Tibial nerve (tissue), 3 donors: Measurements from ENCODE around the gene RPLP2.

Experiments used
- POLR2A ChIP-seq, 2 donors: fragments of 450-650 bp; IDR thresholded peaks; one replicate each; pipeline ENCODE4 v1.6.1; 2017; ENCODE audit warnings: antibody characterized with exemption in 2 of 2, mild to moderate bottlenecking in 2 of 2, moderate library complexity in 2 of 2
- TF ChIP-seq, protein P1 (sequence below), 5 experiments: fragments of 200-600 bp in 3 of 5; fragments of 450-650 bp in 2 of 5; sonication (generic) in 3 of 5; IDR thresholded peaks; one replicate each; pipeline ENCODE4 v1.5.1; 2016 to 2019; ENCODE audit warnings: antibody characterized with exemption in 5 of 5, mild to moderate bottlenecking in 3 of 5, moderate library complexity in 2 of 5

DNA sequence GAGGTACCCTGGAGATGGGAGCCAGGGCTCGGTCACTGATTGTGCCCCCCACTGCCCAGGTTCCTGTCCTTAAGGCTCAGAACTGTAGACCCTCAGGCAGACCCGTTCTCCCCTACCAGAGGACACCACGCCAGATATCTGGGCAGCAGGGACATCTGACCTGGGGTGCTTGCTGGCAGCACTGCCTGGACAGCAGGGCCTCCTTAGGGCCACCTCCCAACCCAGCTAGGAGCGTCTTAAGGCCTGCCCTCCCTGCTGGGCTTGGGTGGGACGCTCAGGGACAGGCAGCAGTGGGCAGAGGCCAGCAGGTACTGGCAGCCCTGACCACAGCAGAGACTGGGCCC, 29.5 kb downstream of the RPLP2 start:
- TF ChIP-seq POLR2A (IDR thresholded peaks at IDR 0.05), result no peak
- TF ChIP-seq, protein P1, sequence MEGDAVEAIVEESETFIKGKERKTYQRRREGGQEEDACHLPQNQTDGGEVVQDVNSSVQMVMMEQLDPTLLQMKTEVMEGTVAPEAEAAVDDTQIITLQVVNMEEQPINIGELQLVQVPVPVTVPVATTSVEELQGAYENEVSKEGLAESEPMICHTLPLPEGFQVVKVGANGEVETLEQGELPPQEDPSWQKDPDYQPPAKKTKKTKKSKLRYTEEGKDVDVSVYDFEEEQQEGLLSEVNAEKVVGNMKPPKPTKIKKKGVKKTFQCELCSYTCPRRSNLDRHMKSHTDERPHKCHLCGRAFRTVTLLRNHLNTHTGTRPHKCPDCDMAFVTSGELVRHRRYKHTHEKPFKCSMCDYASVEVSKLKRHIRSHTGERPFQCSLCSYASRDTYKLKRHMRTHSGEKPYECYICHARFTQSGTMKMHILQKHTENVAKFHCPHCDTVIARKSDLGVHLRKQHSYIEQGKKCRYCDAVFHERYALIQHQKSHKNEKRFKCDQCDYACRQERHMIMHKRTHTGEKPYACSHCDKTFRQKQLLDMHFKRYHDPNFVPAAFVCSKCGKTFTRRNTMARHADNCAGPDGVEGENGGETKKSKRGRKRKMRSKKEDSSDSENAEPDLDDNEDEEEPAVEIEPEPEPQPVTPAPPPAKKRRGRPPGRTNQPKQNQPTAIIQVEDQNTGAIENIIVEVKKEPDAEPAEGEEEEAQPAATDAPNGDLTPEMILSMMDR (IDR thresholded peaks at IDR 0.05), result no peak
